H1 (cell line): ENCODE measurements around the gene GALNT2.

ENCODE experiments used
- BACH1 ChIP-seq: IDR thresholded peaks from 2 replicates; pipeline ENCODE4 v1.6.1; 2012; ENCODE audit warnings: low read length, improper control_type of control experiment
- CTCF ChIP-seq, 3 experiments: IDR thresholded peaks; 1 replicate in 2 of 3; 2 replicates in 1 of 3; pipeline versions ENCODE4 v1.5.1 to v1.6.1; 2011; ENCODE audit warnings: low read length in 3 of 3, mild to moderate bottlenecking in 3 of 3, inconsistent platforms in 2 of 3, low read depth in 1 of 3, moderate library complexity in 1 of 3; ENCODE audit not compliant: insufficient read depth in 1 of 3; ENCODE audit errors: control extremely low read depth in 1 of 3
- EZH2 ChIP-seq: fragments of 200-600 bp; sonication (generic); IDR thresholded peaks from 2 replicates; pipeline ENCODE4 v1.7.1; 2012; ENCODE audit warnings: low read depth, mild to moderate bottlenecking, moderate library complexity, low read length, inconsistent platforms; ENCODE audit not compliant: severe bottlenecking
- GABPA ChIP-seq: IDR thresholded peaks from 2 replicates; pipeline ENCODE4 v1.6.1; 2011; ENCODE audit warnings: mild to moderate bottlenecking, low read length, moderate library complexity, borderline replicate concordance; ENCODE audit not compliant: insufficient read depth
- POLR2A ChIP-seq, 2 experiments: IDR thresholded peaks; 1 replicate in 1 of 2; 2 replicates in 1 of 2; pipeline ENCODE4 v1.6.1; 2011; ENCODE audit warnings: low read depth in 2 of 2, low read length in 2 of 2, mild to moderate bottlenecking in 2 of 2; ENCODE audit errors: control extremely low read depth in 1 of 2
- RFX5 ChIP-seq: IDR thresholded peaks from 2 replicates; pipeline ENCODE4 v1.6.1; 2011; ENCODE audit warnings: low read depth, low read length, improper control_type of control experiment, borderline replicate concordance
- SP1 ChIP-seq: IDR thresholded peaks from 2 replicates; pipeline ENCODE4 v1.6.1; 2011; ENCODE audit warnings: low read depth, low read length

- no peak for TF ChIP-seq GABPA
- no peak for TF ChIP-seq EZH2
- no peak for TF ChIP-seq RFX5
- TF ChIP-seq BACH1, result no peak
- TF ChIP-seq CTCF (IDR thresholded peaks at IDR 0.05; ENCODE audit: control extremely low read depth in 1 of 3, insufficient read depth in 1 of 3, low read depth in 1 of 3, low read length in 3 of 3), result no peak
- TF ChIP-seq SP1, result no peak
- TF ChIP-seq POLR2A (IDR thresholded peaks at IDR 0.05; ENCODE audit: control extremely low read depth in 1 of 2, low read depth in 2 of 2, low read length in 2 of 2), result no peak
Observed at GRCh38 chr1:230074762-230075161, 7.7 kb downstream of the GALNT2 start.
